ENCODE results near the gene ARRDC4. TPM values are rescaled to one million over a fixed set of nuclear protein-coding genes. Genes with fewer than 3 reads are reported as not detected.
"Not testable (repeated sequence)": the region's sequence is repeated elsewhere in the genome, so short reads cannot be mapped to it uniquely, and the experiment has no call there.

ARRDC4 gene
- polyA plus RNA-seq, 2 donors: 4.5 to 5.2 TPM

DNA sequence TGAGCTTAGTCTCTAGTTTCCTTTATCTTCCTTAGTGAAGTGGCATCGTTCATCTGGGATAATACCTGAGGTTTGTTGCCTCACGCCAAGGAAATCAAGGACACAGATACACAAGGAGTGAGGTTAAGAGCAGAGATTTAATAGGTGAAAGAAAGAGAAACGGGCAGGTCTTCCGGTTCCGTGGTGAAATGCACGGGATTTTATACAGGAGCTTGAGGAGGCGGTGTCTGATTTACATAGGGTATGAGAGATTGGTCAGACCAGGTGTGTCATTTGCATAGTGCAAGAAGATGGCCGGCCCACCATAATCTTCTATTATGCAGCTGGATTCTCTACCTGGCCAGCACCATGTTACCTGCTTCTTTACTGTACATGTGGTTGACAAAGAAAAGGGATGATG is 17.2 kb downstream of the ARRDC4 start:
- WGBS, 2 donors: 51 to 52% methylated on average over 8 of the region's 8 CpGs
- Histone ChIP-seq H3K27me3 (ENCODE audit: control insufficient read depth in 1 of 2, insufficient read depth in 2 of 2, low read length in 2 of 2) (no peaks in the 10 kb centered on the region), H3K27ac (ENCODE audit: low read depth in 2 of 2, low read length in 1 of 2) (no peak overlapping the region), H3K36me3 (ENCODE audit: control insufficient read depth in 2 of 2, insufficient read depth in 2 of 2, low read length in 1 of 2) (no peaks in the 10 kb centered on the region), H3K4me3 (ENCODE audit: low read depth in 1 of 2, low read length in 2 of 2) (no peak overlapping the region), H3K9me3 (ENCODE audit: control insufficient read depth in 2 of 2, insufficient read depth in 1 of 2, low read depth in 1 of 2, low read length in 1 of 2) (no peaks in the 10 kb centered on the region), H3K4me1 (ENCODE audit: control insufficient read depth in 2 of 2, insufficient read depth in 2 of 2, low read length in 1 of 2) (peaks cover 0 to 4% of the 10 kb centered on the region in 2 donors)

DNA sequence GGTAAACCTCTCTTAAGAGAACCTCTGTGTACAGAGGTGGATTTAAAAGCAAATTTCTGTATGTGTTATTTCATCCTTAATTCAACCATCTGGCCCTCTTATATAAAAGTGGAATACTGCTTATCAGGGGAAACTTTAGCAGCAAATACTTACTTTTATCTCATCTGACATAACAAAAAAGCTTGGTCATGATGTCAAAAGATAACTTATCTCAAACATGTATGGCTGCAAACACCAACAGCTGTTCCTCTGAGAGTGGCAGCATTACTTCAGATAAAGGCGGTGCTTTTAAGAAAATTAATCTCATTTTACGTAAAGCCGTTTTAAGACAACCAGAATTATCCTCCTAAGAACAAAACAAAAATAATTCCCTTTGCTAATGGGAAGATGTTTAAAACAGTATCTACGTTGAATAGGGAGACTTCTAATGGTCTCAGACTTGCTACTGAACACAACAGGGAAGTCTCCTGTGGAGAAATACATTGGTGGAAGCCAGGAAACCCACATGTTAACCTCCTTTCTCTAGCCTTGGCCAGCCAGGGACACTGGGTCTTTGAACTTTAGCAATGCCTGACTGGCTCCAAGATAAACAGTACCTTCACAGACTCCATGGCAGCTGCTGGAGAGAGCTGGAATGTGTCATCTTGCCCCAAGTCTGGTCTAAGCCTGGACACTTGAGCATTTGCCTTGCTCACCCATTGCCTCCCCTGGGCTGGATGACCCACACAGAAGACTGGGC is 18.1 kb downstream of the ARRDC4 start:
- 53 to 75% methylated on average over 4 of the region's 4 CpGs for whole genome bisulfite sequencing, 2 donors
- no peak overlapping the region for H3K4me3 ChIP-seq (ENCODE audit: low read depth in 1 of 2, low read length in 2 of 2)
- H3K27ac ChIP-seq (ENCODE audit: low read depth in 2 of 2, low read length in 1 of 2): no peak overlapping the region
- H3K36me3 ChIP-seq (ENCODE audit: control insufficient read depth in 2 of 2, insufficient read depth in 2 of 2, low read length in 1 of 2): no peaks in the 10 kb centered on the region
- no peaks in the 10 kb centered on the region for H3K9me3 ChIP-seq (ENCODE audit: control insufficient read depth in 2 of 2, insufficient read depth in 1 of 2, low read depth in 1 of 2, low read length in 1 of 2)
- H3K4me1 ChIP-seq (ENCODE audit: control insufficient read depth in 2 of 2, insufficient read depth in 2 of 2, low read length in 1 of 2): peaks cover 0 to 4% of the 10 kb centered on the region in 2 donors
- no peaks in the 10 kb centered on the region for H3K27me3 ChIP-seq (ENCODE audit: control insufficient read depth in 1 of 2, insufficient read depth in 2 of 2, low read length in 2 of 2)

- Histone ChIP-seq H3K9me3 (ENCODE audit: control insufficient read depth in 2 of 2, insufficient read depth in 1 of 2, low read depth in 1 of 2, low read length in 1 of 2) (no peaks in the 10 kb centered on the region), H3K4me3 (ENCODE audit: low read depth in 1 of 2, low read length in 2 of 2) (no peak overlapping the region), H3K27me3 (ENCODE audit: control insufficient read depth in 1 of 2, insufficient read depth in 2 of 2, low read length in 2 of 2) (no peaks in the 10 kb centered on the region), H3K27ac (ENCODE audit: low read depth in 2 of 2, low read length in 1 of 2) (no peak overlapping the region), H3K36me3 (ENCODE audit: control insufficient read depth in 2 of 2, insufficient read depth in 2 of 2, low read length in 1 of 2) (no peaks in the 10 kb centered on the region), H3K4me1 (ENCODE audit: control insufficient read depth in 2 of 2, insufficient read depth in 2 of 2, low read length in 1 of 2) (peaks cover 0 to 4% of the 10 kb centered on the region in 2 donors)
- WGBS, 2 donors: 80 to 94% methylated on average over 2 of the region's 2 CpGs
These were observed 18.6 kb downstream of the ARRDC4 start for GRCh38 chr15:97979140-97979520.

- 78 to 86% methylated on average over 3 of the region's 3 CpGs for WGBS, 2 donors
- Histone ChIP-seq H3K27ac (ENCODE audit: low read depth in 2 of 2, low read length in 1 of 2) (no peak overlapping the region), H3K4me3 (ENCODE audit: low read depth in 1 of 2, low read length in 2 of 2) (no peak overlapping the region), H3K4me1 (ENCODE audit: control insufficient read depth in 2 of 2, insufficient read depth in 2 of 2, low read length in 1 of 2) (peaks cover 0 to 2% of the 10 kb centered on the region in 2 donors), H3K36me3 (ENCODE audit: control insufficient read depth in 2 of 2, insufficient read depth in 2 of 2, low read length in 1 of 2) (no peaks in the 10 kb centered on the region), H3K27me3 (ENCODE audit: control insufficient read depth in 1 of 2, insufficient read depth in 2 of 2, low read length in 2 of 2) (no peaks in the 10 kb centered on the region), H3K9me3 (ENCODE audit: control insufficient read depth in 2 of 2, insufficient read depth in 1 of 2, low read depth in 1 of 2, low read length in 1 of 2) (no peaks in the 10 kb centered on the region)
These were observed 20.6 kb downstream of the ARRDC4 start for GRCh38 chr15:97981058-97981457.

GRCh38 chr15:97981758-97982157 is 21.3 kb downstream of the ARRDC4 start:
- Histone ChIP-seq H3K36me3 (ENCODE audit: control insufficient read depth in 2 of 2, insufficient read depth in 2 of 2, low read length in 1 of 2) (no peaks in the 10 kb centered on the region), H3K4me3 (ENCODE audit: low read depth in 1 of 2, low read length in 2 of 2) (no peak overlapping the region), H3K27ac (ENCODE audit: low read depth in 2 of 2, low read length in 1 of 2) (no peak overlapping the region), H3K4me1 (ENCODE audit: control insufficient read depth in 2 of 2, insufficient read depth in 2 of 2, low read length in 1 of 2) (no peaks in the 10 kb centered on the region), H3K27me3 (ENCODE audit: control insufficient read depth in 1 of 2, insufficient read depth in 2 of 2, low read length in 2 of 2) (no peaks in the 10 kb centered on the region), H3K9me3 (ENCODE audit: control insufficient read depth in 2 of 2, insufficient read depth in 1 of 2, low read depth in 1 of 2, low read length in 1 of 2) (peaks cover under 1% of the 10 kb centered on the region in 2 donors)
- WGBS, 2 donors: 81 to 84% methylated on average over 1 of the region's 1 CpG

- no peak overlapping the region for H3K27ac ChIP-seq (ENCODE audit: low read depth in 2 of 2, low read length in 1 of 2)
These were observed 23.7 kb downstream of the ARRDC4 start for GRCh38 chr15:97984157-97984556.

DNA sequence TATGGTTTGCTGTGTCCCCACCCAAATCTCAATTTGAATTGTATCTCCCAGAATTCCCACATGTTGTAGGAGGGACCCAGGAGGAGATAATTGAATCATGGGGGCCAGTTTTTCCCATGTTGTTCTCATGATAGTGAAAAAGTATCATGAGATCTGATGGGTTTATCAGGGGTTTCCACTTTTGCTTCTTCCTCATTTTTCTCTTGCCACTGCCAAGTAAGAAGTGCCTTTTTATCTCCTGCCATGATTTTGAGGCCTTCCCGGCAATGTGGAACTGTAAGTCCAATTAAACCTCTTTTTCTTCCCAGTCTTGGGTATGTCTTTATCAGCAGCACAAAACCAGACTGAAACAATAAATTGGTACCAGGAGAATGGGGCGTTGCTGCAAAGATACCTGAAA is 25.5 kb downstream of the ARRDC4 start:
- H3K4me1 ChIP-seq (ENCODE audit: control insufficient read depth in 2 of 2, insufficient read depth in 2 of 2, low read length in 1 of 2); H3K27me3 ChIP-seq (ENCODE audit: control insufficient read depth in 1 of 2, insufficient read depth in 2 of 2, low read length in 2 of 2); H3K36me3 ChIP-seq (ENCODE audit: control insufficient read depth in 2 of 2, insufficient read depth in 2 of 2, low read length in 1 of 2); H3K27ac ChIP-seq (ENCODE audit: low read depth in 2 of 2, low read length in 1 of 2); H3K4me3 ChIP-seq (ENCODE audit: low read depth in 1 of 2, low read length in 2 of 2); H3K9me3 ChIP-seq (ENCODE audit: control insufficient read depth in 2 of 2, insufficient read depth in 1 of 2, low read depth in 1 of 2, low read length in 1 of 2): not testable (repeated sequence)
- WGBS, 2 donors: 76 to 93% methylated on average over 2 of the region's 2 CpGs

More at GRCh38 chr15:97984157-97984556, 23.7 kb downstream of the ARRDC4 start:
- Histone ChIP-seq H3K4me1 (ENCODE audit: control insufficient read depth in 2 of 2, insufficient read depth in 2 of 2, low read length in 1 of 2) (no peaks in the 10 kb centered on the region), H3K9me3 (ENCODE audit: control insufficient read depth in 2 of 2, insufficient read depth in 1 of 2, low read depth in 1 of 2, low read length in 1 of 2) (peaks cover 3% of the 10 kb centered on the region in 2 donors), H3K27me3 (ENCODE audit: control insufficient read depth in 1 of 2, insufficient read depth in 2 of 2, low read length in 2 of 2) (no peaks in the 10 kb centered on the region), H3K36me3 (ENCODE audit: control insufficient read depth in 2 of 2, insufficient read depth in 2 of 2, low read length in 1 of 2) (no peaks in the 10 kb centered on the region), H3K4me3 (ENCODE audit: low read depth in 1 of 2, low read length in 2 of 2) (no peak overlapping the region)
- WGBS, 2 donors: 27 to 41% methylated on average over 1 of the region's 1 CpG

- 88 to 93% methylated on average over 2 of the region's 2 CpGs for WGBS, 2 donors
- H3K9me3 ChIP-seq (ENCODE audit: control insufficient read depth in 2 of 2, insufficient read depth in 1 of 2, low read depth in 1 of 2, low read length in 1 of 2): peaks cover 3% of the 10 kb centered on the region in 2 donors
- no peaks in the 10 kb centered on the region for H3K36me3 ChIP-seq (ENCODE audit: control insufficient read depth in 2 of 2, insufficient read depth in 2 of 2, low read length in 1 of 2)
- no peaks in the 10 kb centered on the region for H3K27me3 ChIP-seq (ENCODE audit: control insufficient read depth in 1 of 2, insufficient read depth in 2 of 2, low read length in 2 of 2)
- no peak overlapping the region for H3K4me3 ChIP-seq (ENCODE audit: low read depth in 1 of 2, low read length in 2 of 2)
- H3K27ac ChIP-seq (ENCODE audit: low read depth in 2 of 2, low read length in 1 of 2): no peak overlapping the region
- H3K4me1 ChIP-seq (ENCODE audit: control insufficient read depth in 2 of 2, insufficient read depth in 2 of 2, low read length in 1 of 2): peaks cover 0 to 3% of the 10 kb centered on the region in 2 donors
These were observed 26.3 kb downstream of the ARRDC4 start for GRCh38 chr15:97986781-97987180.

- Histone ChIP-seq H3K4me1 (ENCODE audit: control insufficient read depth in 2 of 2, insufficient read depth in 2 of 2, low read length in 1 of 2) (peaks cover 0 to 3% of the 10 kb centered on the region in 2 donors), H3K9me3 (ENCODE audit: control insufficient read depth in 2 of 2, insufficient read depth in 1 of 2, low read depth in 1 of 2, low read length in 1 of 2) (peaks cover 3% of the 10 kb centered on the region in 2 donors), H3K36me3 (ENCODE audit: control insufficient read depth in 2 of 2, insufficient read depth in 2 of 2, low read length in 1 of 2) (no peaks in the 10 kb centered on the region), H3K27me3 (ENCODE audit: control insufficient read depth in 1 of 2, insufficient read depth in 2 of 2, low read length in 2 of 2) (no peaks in the 10 kb centered on the region), H3K27ac (ENCODE audit: low read depth in 2 of 2, low read length in 1 of 2) (no peak overlapping the region), H3K4me3 (ENCODE audit: low read depth in 1 of 2, low read length in 2 of 2) (no peak overlapping the region)
- 23 to 42% methylated on average over 2 of the region's 2 CpGs for WGBS, 2 donors
These were observed 28.8 kb downstream of the ARRDC4 start for GRCh38 chr15:97989299-97989698.

DNA sequence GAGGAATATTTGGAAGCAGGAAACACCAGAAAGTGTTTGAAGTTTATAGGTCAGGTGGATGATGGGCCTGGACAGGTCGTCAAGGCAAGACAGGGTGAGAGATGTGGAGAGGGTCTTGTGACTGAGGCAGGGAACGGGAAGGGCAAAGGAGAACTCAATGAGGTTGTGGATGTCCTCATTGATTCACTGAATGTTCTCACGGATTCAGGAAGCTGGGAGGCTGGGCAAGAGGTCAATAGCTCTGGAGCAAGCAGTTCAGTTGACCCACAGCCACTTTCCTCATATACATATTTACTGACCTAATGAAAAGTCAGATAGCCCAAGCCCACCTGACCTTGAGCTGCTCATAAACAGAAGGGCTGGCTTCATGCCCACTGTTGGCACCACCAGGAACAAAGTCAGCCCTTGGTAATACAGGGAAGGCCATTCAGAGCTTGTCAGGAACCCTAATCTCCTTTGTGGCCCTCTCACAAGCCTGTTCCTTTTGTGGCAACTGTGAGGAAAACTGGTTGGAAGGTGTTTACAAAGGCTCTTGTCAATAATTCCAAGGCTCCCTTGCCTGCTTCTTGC is 31.6 kb downstream of the ARRDC4 start:
- 78 to 87% methylated on average over 3 of the region's 3 CpGs for WGBS, 2 donors
- Histone ChIP-seq H3K27me3 (ENCODE audit: control insufficient read depth in 1 of 2, insufficient read depth in 2 of 2, low read length in 2 of 2) (no peaks in the 10 kb centered on the region), H3K4me1 (ENCODE audit: control insufficient read depth in 2 of 2, insufficient read depth in 2 of 2, low read length in 1 of 2) (peaks cover 0 to 3% of the 10 kb centered on the region in 2 donors), H3K36me3 (ENCODE audit: control insufficient read depth in 2 of 2, insufficient read depth in 2 of 2, low read length in 1 of 2) (no peaks in the 10 kb centered on the region), H3K4me3 (ENCODE audit: low read depth in 1 of 2, low read length in 2 of 2) (no peak overlapping the region), H3K9me3 (ENCODE audit: control insufficient read depth in 2 of 2, insufficient read depth in 1 of 2, low read depth in 1 of 2, low read length in 1 of 2) (no peaks in the 10 kb centered on the region), H3K27ac (ENCODE audit: low read depth in 2 of 2, low read length in 1 of 2) (no peak overlapping the region)
